Activated CD8-positive, alpha-beta T cell treated with anti-CD3 and anti-CD28 coated beads for 36 hours (primary cell): Measurements from ENCODE around the gene NACA. TPM values are rescaled to one million over a fixed set of nuclear protein-coding genes. Genes with fewer than 3 reads are reported as not detected.
"Not testable (repeated sequence)": the region's sequence is repeated elsewhere in the genome, so short reads cannot be mapped to it uniquely, and the experiment has no call there.

ENCODE experiments used
- ATAC-seq: fragments of 200-7000 bp; cut with Tn5 transposase; one replicate; pipeline ENCODE4 v1.10.0; 2021; ENCODE audit warnings: mild to moderate bottlenecking, moderate library complexity
- CTCF ChIA-PET: fragments of 350-600 bp; sonication (Branson Sonifier 250); formaldehyde crosslinking; loops from one replicate; lab custom pipeline; 2021; ENCODE audit warnings: antibody characterized with exemption; lab: Charles Lee
- POLR2A ChIA-PET: fragments of 350-600 bp; sonication (Branson Sonifier 250); formaldehyde crosslinking; loops from one replicate; lab custom pipeline; 2021; ENCODE audit warnings: antibody characterized with exemption; lab: Charles Lee
- DNase-seq: peaks from one replicate; pipeline ENCODE4 v3.0.0-alpha.2; 2020
- H3K27ac Mint-ChIP-seq: one replicate; pipeline ENCODE4 v1.8.0; 2021; ENCODE audit warnings: mild to moderate bottlenecking, mixed read lengths
- H3K27me3 Mint-ChIP-seq: one replicate; pipeline ENCODE4 v1.8.0; 2021; ENCODE audit warnings: mixed read lengths
- H3K36me3 Mint-ChIP-seq: one replicate; pipeline ENCODE4 v1.8.0; 2021; ENCODE audit warnings: low read depth, mixed read lengths
- H3K4me1 Mint-ChIP-seq: one replicate; pipeline ENCODE4 v1.8.0; 2021; ENCODE audit warnings: low read depth, mixed read lengths
- H3K4me3 Mint-ChIP-seq: one replicate; pipeline ENCODE4 v1.8.0; 2021; ENCODE audit warnings: mild to moderate bottlenecking, moderate library complexity, mixed read lengths
- H3K9me3 Mint-ChIP-seq: one replicate; pipeline ENCODE4 v1.8.0; 2021; ENCODE audit warnings: mixed read lengths
- CTCF ChIP-seq: fragments of 200-600 bp; IDR thresholded peaks from one replicate; pipeline ENCODE4 v1.8.0; 2022; ENCODE audit warnings: antibody characterized with exemption, mild to moderate bottlenecking
- intact Hi-C: fragments of 100-400 bp; cut with micrococcal nuclease; formaldehyde crosslinking; loops from one replicate; pipeline ENCODE4 v1.10.0; 2022
- total RNA-seq, 2 experiments: library from RNA; stranded (reverse); gene quantifications; one replicate each; pipeline ENCODE4 v1.2.3, GENCODE V29; 2021

Gene NACA
- total RNA-seq, 2 experiments from 2014 or later, result 1,203 to 1,221 TPM

DNA sequence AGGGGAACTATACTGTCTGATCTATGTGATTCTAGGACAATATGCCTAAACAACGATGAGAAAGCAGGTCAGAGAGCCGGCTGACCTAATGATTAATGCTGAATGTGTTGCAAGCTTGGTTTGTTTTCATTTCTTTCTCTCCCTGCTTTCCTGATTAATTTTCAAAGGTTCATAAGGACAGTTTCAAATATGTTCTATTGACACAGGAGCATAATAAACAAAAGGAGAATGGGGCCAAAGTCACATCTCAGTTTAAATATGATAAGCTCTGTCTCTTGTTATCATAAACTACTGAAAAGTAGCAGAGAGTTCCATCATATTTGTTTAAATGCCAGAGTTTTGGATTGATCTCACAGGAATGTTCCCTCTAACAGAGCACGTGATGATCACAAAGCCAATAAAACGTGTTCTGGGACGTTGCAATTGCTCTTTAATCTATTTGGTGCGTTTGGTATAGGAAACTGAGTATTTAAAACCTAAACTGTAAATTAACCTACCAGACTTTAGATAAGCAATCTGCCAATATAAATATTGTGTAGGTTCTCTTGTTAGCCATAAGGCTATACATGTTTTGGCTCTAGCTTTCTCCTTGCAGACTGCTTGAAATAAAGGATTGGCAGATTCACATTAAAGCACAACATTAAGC is 34.3 kb upstream of the NACA start:
- Mint-ChIP-seq H3K27ac (no peak overlapping the region), H3K27me3 (no peaks in the 10 kb centered on the region), H3K36me3 (no peaks in the 10 kb centered on the region), H3K4me3 (no peak overlapping the region), H3K4me1 (peaks cover 9% of the 10 kb centered on the region), H3K9me3 (peaks cover 3% of the 10 kb centered on the region)
- POLR2A ChIA-PET, result no interaction called here
- no peak for ATAC-seq
- DNase-seq, result no peak
- TF ChIP-seq CTCF, result no peak
- intact Hi-C loops, result loop anchor here (2.0 kb wide), 1 partner anchor 229 kb away; no protein-coding TSS in a partner anchor
- CTCF ChIA-PET, result interaction anchor here (1.0 to 8.5 kb wide), 8 partner anchors 10 to 424 kb away, joined by 4 to 107 read pairs (median 6); no protein-coding TSS in a partner anchor

GRCh38 chr12:56758728-56759262 is 33.7 kb upstream of the NACA start:
- peaks cover 9% of the 10 kb centered on the region for H3K4me1 Mint-ChIP-seq
- H3K36me3 Mint-ChIP-seq, result no peaks in the 10 kb centered on the region
- no peak for TF ChIP-seq CTCF
- POLR2A ChIA-PET, result interaction anchor here (1.1 kb wide), 1 partner anchor 11 kb away, joined by 3 read pairs; no protein-coding TSS in a partner anchor
- H3K27me3 Mint-ChIP-seq, result no peaks in the 10 kb centered on the region
- H3K4me3 Mint-ChIP-seq, result no peak overlapping the region
- DNase-seq (no peak), ATAC-seq (no peak)
- CTCF ChIA-PET, result interaction anchor here (0.6 to 8.5 kb wide), 13 partner anchors 8 to 429 kb away, joined by 3 to 107 read pairs (median 5); no protein-coding TSS in a partner anchor
- intact Hi-C loops, result loop anchor here (2.0 kb wide), 1 partner anchor 230 kb away; no protein-coding TSS in a partner anchor
- H3K27ac Mint-ChIP-seq, result no peak overlapping the region
- peaks cover 3% of the 10 kb centered on the region for H3K9me3 Mint-ChIP-seq

GRCh38 chr12:56757971-56758370 is 32.9 kb upstream of the NACA start:
- ChIA-PET CTCF (interaction anchor here (0.7 to 8.5 kb wide), 20 partner anchors 9 to 485 kb away, joined by 3 to 107 read pairs (median 4); partner anchors contain the start of gene STAT6), POLR2A (interaction anchor here (0.9 to 2.6 kb wide), 3 partner anchors 11 to 354 kb away, joined by 3 to 7 read pairs (median 3); partner anchors contain the start of gene STAT6)
- DNase-seq, ATAC-seq, H3K27me3 Mint-ChIP-seq, H3K36me3 Mint-ChIP-seq, H3K4me3 Mint-ChIP-seq, H3K27ac Mint-ChIP-seq, H3K9me3 Mint-ChIP-seq: not testable (repeated sequence)
- intact Hi-C loops, result loop anchor here (2.0 kb wide), 1 partner anchor 231 kb away; no protein-coding TSS in a partner anchor
- H3K4me1 Mint-ChIP-seq, result peaks cover 13% of the 10 kb centered on the region

DNA sequence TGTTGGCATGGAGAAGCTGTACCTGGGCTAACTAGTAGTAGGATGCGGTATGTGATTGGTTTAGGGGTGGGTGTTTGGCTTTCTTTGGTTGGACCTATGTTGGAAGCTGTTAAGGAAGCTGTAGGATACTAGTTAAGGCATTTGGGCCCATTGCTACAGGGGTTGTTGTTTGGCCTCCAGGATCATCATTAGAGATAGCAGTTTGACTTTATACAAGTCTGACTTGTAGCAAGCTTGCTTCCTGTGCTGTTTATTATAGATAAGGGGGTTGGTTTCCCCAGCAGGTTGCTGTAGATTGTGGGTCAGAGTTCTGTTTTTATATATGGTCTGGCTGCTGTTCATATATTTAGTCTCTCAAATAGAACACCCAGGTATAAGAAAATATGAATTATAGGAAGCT is 28.5 kb upstream of the NACA start:
- POLR2A ChIA-PET, result interaction anchor here (1.2 kb wide), 1 partner anchor 251 kb away, joined by 4 read pairs; no protein-coding TSS in a partner anchor
- peaks cover 30% of the 10 kb centered on the region for H3K4me1 Mint-ChIP-seq
- ATAC-seq (no peak), DNase-seq (no peak)
- no peaks in the 10 kb centered on the region for H3K9me3 Mint-ChIP-seq
- H3K36me3 Mint-ChIP-seq, result peaks cover 27% of the 10 kb centered on the region
- H3K4me3 Mint-ChIP-seq, result no peak overlapping the region
- CTCF ChIA-PET, result interaction anchor here (0.7 to 8.5 kb wide), 6 partner anchors 9 to 358 kb away, joined by 3 to 107 read pairs (median 12); partner anchors contain the start of gene STAT6
- no peaks in the 10 kb centered on the region for H3K27me3 Mint-ChIP-seq
- intact Hi-C loops, result no loop called here
- H3K27ac Mint-ChIP-seq, result peak overlapping the region; percentile 13
- no peak for TF ChIP-seq CTCF

GRCh38 chr12:56751712-56752598 is 26.9 kb upstream of the NACA start, which contains the start of gene PRIM1:
TSS of gene PRIM1 (minus strand) at chr12:56752323. CDS start at chr12:56752298, 25 bp downstream.
- intact Hi-C loops, result no loop called here
- Mint-ChIP-seq H3K27me3 (no peaks in the 10 kb centered on the region), H3K4me1 (peaks cover 32% of the 10 kb centered on the region), H3K4me3 (peak within 1 kb of the TSS; percentile 95), H3K36me3 (peaks cover 39% of the 10 kb centered on the region), H3K27ac (peak within 1 kb of the TSS; percentile 99), H3K9me3 (no peaks in the 10 kb centered on the region)
- DNase-seq (peak; percentile 94), ATAC-seq (peak; percentile 93)
- no peak for TF ChIP-seq CTCF
- POLR2A ChIA-PET, result interaction anchor here (0.6 to 1.8 kb wide), 11 partner anchors 20 to 360 kb away, joined by 3 to 16 read pairs (median 4); partner anchors contain the start of genes ATP5F1B, NACA and STAT6
- CTCF ChIA-PET, result interaction anchor here (0.6 to 4.0 kb wide), 5 partner anchors 57 to 484 kb away, joined by 3 to 17 read pairs (median 3); partner anchors contain the start of gene STAT6

DNA sequence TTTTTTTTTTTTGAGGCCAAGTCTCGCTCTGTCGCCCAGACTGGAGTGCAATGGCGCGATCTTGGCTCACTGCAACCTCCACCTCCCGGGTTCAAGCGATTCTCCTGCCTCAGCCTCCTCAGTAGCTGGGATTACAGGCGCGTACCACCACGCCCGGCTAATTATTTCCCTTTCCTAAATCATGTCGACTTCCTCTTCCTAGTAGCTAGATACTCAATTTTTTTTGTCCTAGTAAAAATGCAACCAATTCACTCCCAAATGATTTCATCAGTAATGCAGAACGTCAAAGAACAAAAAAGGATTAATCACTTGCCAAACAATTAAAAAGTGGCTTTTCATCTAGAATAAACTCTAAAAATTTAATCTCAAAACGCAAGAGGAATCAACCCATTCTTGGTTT is 25.5 kb upstream of the NACA start:
- Mint-ChIP-seq H3K4me3 (peak overlapping the region; percentile 95), H3K4me1 (peaks cover 33% of the 10 kb centered on the region), H3K27ac (peak overlapping the region; percentile 62), H3K36me3 (peaks cover 46% of the 10 kb centered on the region)
- intact Hi-C loops, H3K27me3 Mint-ChIP-seq, DNase-seq, ATAC-seq, H3K9me3 Mint-ChIP-seq: not testable (repeated sequence)
- ChIA-PET POLR2A (interaction anchor here (0.6 to 1.8 kb wide), 5 partner anchors 19 to 623 kb away, joined by 3 to 16 read pairs (median 5); partner anchors contain the start of genes ATP5F1B, ESYT1 and NACA), CTCF (interaction anchor here (1.4 to 4.0 kb wide), 2 partner anchors 361 to 362 kb away, joined by 3 to 17 read pairs; partner anchors contain the start of gene STAT6)
